HepG2 (cell line): ENCODE measurements around the gene CRADD. TPM values are rescaled to one million over a fixed set of nuclear protein-coding genes. Genes with fewer than 3 reads are reported as not detected.

Source experiments
- ATAC-seq: fragments of 200-7000 bp; cut with Tn5 transposase; 3 replicates; pipeline ENCODE4 v1.9.1; 2020; ENCODE audit warnings: mild to moderate bottlenecking, moderate library complexity
- BruUV-seq: library from RNA; stranded (reverse); fragments of 400-500 nt; replicated peaks from 2 replicates; lab custom pipeline; 2021; lab: Mats Ljungman, UMichigan
- CTCF ChIA-PET: fragments of 300-600 bp; formaldehyde crosslinking; extraction: SDS; loops from one replicate; lab custom pipeline; 2021; ENCODE audit warnings: low total read pairs, inconsistent platforms, low intra/inter-chr PET ratio; lab: Yijun Ruan, JAX
- POLR2A ChIA-PET: fragments of 350-600 bp; sonication (Branson Sonifier 250); formaldehyde crosslinking; loops from one replicate; lab custom pipeline; 2020; ENCODE audit warnings: antibody characterized with exemption, inconsistent platforms; lab: Yijun Ruan, JAX
- DNase-seq: peaks from one replicate; pipeline ENCODE4 v3.0.0-alpha.2; 2015; ENCODE audit warnings: low spot score
- FAIRE-seq: peaks from 3 replicates; lab custom pipeline; 2011; peaks lifted over from hg19 to GRCh38; lab: Jason Lieb, UNC
- H2AFZ ChIP-seq: one replicate; pipeline ENCODE4 v1.6.1; 2011; ENCODE audit warnings: low read length, inconsistent platforms
- H3K27ac ChIP-seq: fragments of 300-600 bp; 3 replicates; pipeline ENCODE4 v1.8.0; 2011; ENCODE audit warnings: mixed run types, mild to moderate bottlenecking, mixed read lengths, low read length, inconsistent platforms; ENCODE audit not compliant: insufficient read depth; ENCODE audit errors: extremely low read length
- H3K27me3 ChIP-seq, 2 experiments: fragments of 200-600 bp in 1 of 2; 2 replicates in 1 of 2; 3 replicates in 1 of 2; pipeline versions ENCODE4 v1.6.0 to v1.8.0; 2011; ENCODE audit warnings: low read length in 2 of 2, mild to moderate bottlenecking in 2 of 2, moderate library complexity in 2 of 2, inconsistent platforms in 1 of 2; ENCODE audit not compliant: insufficient read depth in 2 of 2, control insufficient read depth in 1 of 2
- H3K36me3 ChIP-seq, 2 experiments: fragments of 200-600 bp in 1 of 2; replicated peaks in 1 of 2; 2 replicates in 1 of 2; 3 replicates in 1 of 2; pipeline versions ENCODE4 v1.5.1 to v1.8.0; 2011; ENCODE audit warnings: low read length in 2 of 2, inconsistent platforms in 1 of 2; ENCODE audit not compliant: insufficient read depth in 2 of 2, control insufficient read depth in 1 of 2
- H3K4me1 ChIP-seq: 2 replicates; pipeline ENCODE4 v1.5.1; 2012; ENCODE audit warnings: low read length, inconsistent platforms; ENCODE audit not compliant: insufficient read depth
- H3K4me2 ChIP-seq: 2 replicates; pipeline ENCODE4 v1.6.0; 2011; ENCODE audit warnings: low read depth, low read length, inconsistent platforms
- H3K4me3 ChIP-seq, 3 experiments: fragments of 200-600 bp in 1 of 3; sonication (generic), shearing (Covaris generic) in 1 of 3; replicated peaks in 1 of 3; 2 replicates each; pipeline ENCODE4 v1.5.1; 2011 to 2016; ENCODE audit warnings: low read length in 3 of 3, inconsistent platforms in 2 of 3, low read depth in 2 of 3, mild to moderate bottlenecking in 2 of 3, control low read depth in 1 of 3, mixed read lengths in 1 of 3; ENCODE audit not compliant: insufficient read depth in 1 of 3
- H3K79me2 ChIP-seq: one replicate; pipeline ENCODE4 v1.6.1; 2011; ENCODE audit warnings: low read length, inconsistent platforms; ENCODE audit not compliant: insufficient read depth
- H3K9ac ChIP-seq: 2 replicates; pipeline ENCODE4 v1.6.0; 2011; ENCODE audit warnings: mild to moderate bottlenecking, low read depth, low read length, inconsistent platforms; ENCODE audit not compliant: insufficient read depth
- H3K9me3 ChIP-seq: 2 replicates; pipeline ENCODE4 v1.5.1; 2012; ENCODE audit warnings: mild to moderate bottlenecking, low read length
- H4K20me1 ChIP-seq: 2 replicates; pipeline ENCODE4 v1.6.0; 2011; ENCODE audit warnings: inconsistent platforms, mild to moderate bottlenecking, low read length, moderate library complexity; ENCODE audit not compliant: insufficient read depth
- BCL3 ChIP-seq: sonication (generic); formaldehyde crosslinking; IDR thresholded peaks from 2 replicates; pipeline ENCODE4 v1.5.1; 2020; ENCODE audit warnings: mild to moderate bottlenecking, missing genetic modification reagents, moderate library complexity
- GATAD1 ChIP-seq: IDR thresholded peaks from 2 replicates; pipeline ENCODE4 v1.6.1; 2016; ENCODE audit warnings: missing genetic modification reagents, missing compliant biosample characterization
- HOMEZ ChIP-seq: IDR thresholded peaks from 2 replicates; pipeline ENCODE4 v1.6.1; 2016; ENCODE audit warnings: low read depth
- MLX ChIP-seq: IDR thresholded peaks from 2 replicates; pipeline ENCODE4 v1.6.1; 2016
- NR2C2 ChIP-seq: sonication (generic); formaldehyde crosslinking; IDR thresholded peaks from 2 replicates; pipeline ENCODE4 v1.4.0; 2020; ENCODE audit warnings: missing genetic modification reagents, mild to moderate bottlenecking, moderate library complexity, borderline replicate concordance
- PLSCR1 ChIP-seq: sonication (generic); formaldehyde crosslinking; IDR thresholded peaks from 2 replicates; pipeline ENCODE4 v1.5.0; 2020; ENCODE audit warnings: missing genetic modification reagents, mild to moderate bottlenecking, borderline replicate concordance
- ZFP41 ChIP-seq: sonication (generic); formaldehyde crosslinking; IDR thresholded peaks from 2 replicates; pipeline ENCODE4 v1.4.0; 2020; ENCODE audit warnings: mild to moderate bottlenecking, missing genetic modification reagents, borderline replicate concordance
- WGBS: methylation state at CpG from one replicate; pipeline ENCODE4 v1.1.6; 2017; ENCODE audit warnings: low lambda C conversion rate; 5-methylcytosine and 5-hydroxymethylcytosine counted together
- in situ Hi-C: cut with HindIII; loops from 2 replicates; pipeline ENCODE4 v1.10.0; 2017; ENCODE audit warnings: low pct_unique_long_range_greater_than_20kb; ENCODE audit not compliant: extremely low pct_ligation_motif_present
- intact Hi-C: fragments of 100-400 bp; cut with micrococcal nuclease; formaldehyde crosslinking; loops from one replicate; pipeline ENCODE4 v1.10.0; 2022; ENCODE audit not compliant: unreplicated experiment
- polyA plus RNA-seq, 8 experiments: library from polyadenylated mRNA; depleted of rRNA in 3 of 8; stranded (reverse) in 7 of 8; unstranded in 1 of 8; fragments of >200 nt; fragmentation: Illumina TruSeq in 4 of 8; extraction: Trizol in 4 of 8; gene quantifications; 2 replicates each; pipeline versions ENCODE4 v1.2.1 to v1.2.3, GENCODE V29; 2011 to 2016; ENCODE audit warnings: low read depth in 4 of 8, missing spikeins in 1 of 8, mixed read lengths in 1 of 8; ENCODE audit not compliant: insufficient read depth in 1 of 8
- total RNA-seq, 5 experiments: library from RNA; depleted of rRNA; stranded (reverse); fragments of >200 nt; fragmentation: Illumina TruSeq; extraction: Trizol; gene quantifications; 2 replicates each; pipeline ENCODE4 v1.2.3, GENCODE V29; 2016; ENCODE audit warnings: low read depth in 1 of 5
- TF ChIP-seq, protein P1 (sequence below): sonication (generic); formaldehyde crosslinking; IDR thresholded peaks from 2 replicates; pipeline ENCODE4 v1.8.0; 2022; ENCODE audit warnings: mild to moderate bottlenecking, missing genetic modification reagents; ENCODE audit not compliant: insufficient replicate concordance
- TF ChIP-seq, protein P2 (sequence below): sonication (generic); formaldehyde crosslinking; IDR thresholded peaks from 2 replicates; pipeline ENCODE4 v1.4.0; 2020; ENCODE audit warnings: mild to moderate bottlenecking, missing genetic modification reagents, borderline replicate concordance

CRADD gene
- total and polyA plus RNA-seq, 2 of the 13 experiments (the other 11 are each of a cell fraction or from before 2014, with no cell fraction given): 12.4 to 18.8 TPM

- TF ChIP-seq, protein P1, sequence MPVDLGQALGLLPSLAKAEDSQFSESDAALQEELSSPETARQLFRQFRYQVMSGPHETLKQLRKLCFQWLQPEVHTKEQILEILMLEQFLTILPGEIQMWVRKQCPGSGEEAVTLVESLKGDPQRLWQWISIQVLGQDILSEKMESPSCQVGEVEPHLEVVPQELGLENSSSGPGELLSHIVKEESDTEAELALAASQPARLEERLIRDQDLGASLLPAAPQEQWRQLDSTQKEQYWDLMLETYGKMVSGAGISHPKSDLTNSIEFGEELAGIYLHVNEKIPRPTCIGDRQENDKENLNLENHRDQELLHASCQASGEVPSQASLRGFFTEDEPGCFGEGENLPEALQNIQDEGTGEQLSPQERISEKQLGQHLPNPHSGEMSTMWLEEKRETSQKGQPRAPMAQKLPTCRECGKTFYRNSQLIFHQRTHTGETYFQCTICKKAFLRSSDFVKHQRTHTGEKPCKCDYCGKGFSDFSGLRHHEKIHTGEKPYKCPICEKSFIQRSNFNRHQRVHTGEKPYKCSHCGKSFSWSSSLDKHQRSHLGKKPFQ (CRISPR knock-in tag): no peak
Observed at GRCh38 chr12:93924367-93924766, 247.2 kb downstream of the CRADD start (continued).

DNA sequence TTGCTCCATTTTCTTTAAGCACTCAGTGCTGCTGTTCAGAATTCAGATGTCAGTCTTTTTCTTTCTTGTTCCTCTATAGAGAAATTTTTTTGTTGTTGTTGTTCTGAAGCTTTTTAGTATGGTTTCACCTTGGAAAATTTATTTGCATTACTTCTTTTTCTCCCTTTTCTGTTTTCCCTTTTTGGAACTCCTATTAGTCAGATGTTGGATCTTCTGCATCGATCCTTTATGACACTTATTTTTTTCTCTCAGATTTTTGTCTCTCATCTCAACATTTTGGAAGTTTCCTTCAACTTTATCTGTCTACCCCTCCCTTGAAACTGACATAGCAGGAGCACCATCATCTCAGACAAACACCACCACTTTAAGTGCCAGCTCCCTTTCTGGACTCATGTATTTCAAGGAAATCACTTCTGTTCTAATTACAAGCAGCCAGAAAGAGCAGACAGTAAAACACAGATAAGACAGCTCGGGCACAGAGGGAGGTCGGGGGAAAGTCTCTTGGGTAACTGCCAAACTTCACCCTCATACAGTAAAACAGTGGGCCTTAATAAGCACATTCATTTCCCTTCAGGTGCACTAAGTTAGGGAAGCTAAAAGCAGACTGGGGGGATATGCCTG is 248.5 kb downstream of the CRADD start:
- no TSS peak for BruUV-seq
- Histone ChIP-seq H3K4me2 (no peak overlapping the region), H2AFZ (no peak overlapping the region), H4K20me1 (no peaks in the 10 kb centered on the region), H3K4me1 (no peaks in the 10 kb centered on the region), H3K79me2 (no peaks in the 10 kb centered on the region), H3K27me3 (no peaks in the 10 kb centered on the region; a peak in 1 of 5 replicates), H3K9ac (no peak overlapping the region), H3K27ac (no peak overlapping the region), H3K36me3 (no peaks in the 10 kb centered on the region), H3K9me3 (peaks cover 12% of the 10 kb centered on the region), H3K4me3 (no peak overlapping the region)
- FAIRE-seq (no peak), DNase-seq (no peak), ATAC-seq (no peak)
- ChIA-PET POLR2A (no interaction called here), CTCF (no interaction called here)
- in situ Hi-C loops: no loop called here
- TF ChIP-seq HOMEZ: no peak
- no peak for TF ChIP-seq PLSCR1 (CRISPR knock-in tag)
- no peak for TF ChIP-seq BCL3 (CRISPR knock-in tag)
- TF ChIP-seq, protein P2, sequence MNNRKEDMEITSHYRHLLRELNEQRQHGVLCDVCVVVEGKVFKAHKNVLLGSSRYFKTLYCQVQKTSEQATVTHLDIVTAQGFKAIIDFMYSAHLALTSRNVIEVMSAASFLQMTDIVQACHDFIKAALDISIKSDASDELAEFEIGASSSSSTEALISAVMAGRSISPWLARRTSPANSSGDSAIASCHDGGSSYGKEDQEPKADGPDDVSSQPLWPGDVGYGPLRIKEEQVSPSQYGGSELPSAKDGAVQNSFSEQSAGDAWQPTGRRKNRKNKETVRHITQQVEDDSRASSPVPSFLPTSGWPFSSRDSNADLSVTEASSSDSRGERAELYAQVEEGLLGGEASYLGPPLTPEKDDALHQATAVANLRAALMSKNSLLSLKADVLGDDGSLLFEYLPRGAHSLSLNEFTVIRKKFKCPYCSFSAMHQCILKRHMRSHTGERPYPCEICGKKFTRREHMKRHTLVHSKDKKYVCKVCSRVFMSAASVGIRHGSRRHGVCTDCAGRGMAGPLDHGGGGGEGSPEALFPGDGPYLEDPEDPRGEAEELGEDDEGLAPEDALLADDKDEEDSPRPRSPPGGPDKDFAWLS (CRISPR knock-in tag): no peak
- no peak for TF ChIP-seq MLX (CRISPR knock-in tag)
- TF ChIP-seq GATAD1 (CRISPR knock-in tag): no peak
- TF ChIP-seq NR2C2 (CRISPR knock-in tag): no peak
- TF ChIP-seq ZFP41 (CRISPR knock-in tag): no peak
- TF ChIP-seq, all 625 proteins: peak for 0
- 3% methylated on average over 3 of the region's 3 CpGs for WGBS
- intact Hi-C loops: no loop called here
